HCT116 (cell line): ENCODE measurements around the gene GINS3. TPM values are rescaled to one million over a fixed set of nuclear protein-coding genes. Genes with fewer than 3 reads are reported as not detected.

Experiments used
- ATAC-seq: fragments of 200-7000 bp; cut with Tn5 transposase; 2 replicates; pipeline ENCODE4 v1.9.1; 2020; ENCODE audit warnings: mild to moderate bottlenecking, moderate library complexity
- BruUV-seq: library from RNA; stranded (reverse); fragments of 400-500 nt; replicated peaks from 2 replicates; lab custom pipeline; 2021; lab: Mats Ljungman, UMichigan
- CTCF ChIA-PET: fragments of 300-600 bp; sonication (Branson Sonifier 250); formaldehyde crosslinking; loops from one replicate; lab custom pipeline; 2021; ENCODE audit warnings: antibody characterized with exemption; lab: Charles Lee
- POLR2A ChIA-PET: fragments of 300-600, 350-600 bp; sonication (Branson Sonifier 250); formaldehyde crosslinking; loops from one replicate; lab custom pipeline; 2021; ENCODE audit warnings: antibody characterized with exemption; lab: Charles Lee
- RAD21 ChIA-PET, 2 experiments: fragments of 300-600 bp; sonication (Branson Sonifier 250); formaldehyde crosslinking; loops; one replicate each; lab custom pipeline; 2023; ENCODE audit warnings: low total read pairs in 2 of 2; ENCODE audit not compliant: uncharacterized antibody in 2 of 2, unreplicated experiment in 2 of 2, low non-redundant PET in 1 of 2; lab: Charles Lee
- DNase-seq: peaks from one replicate; pipeline ENCODE4 v3.0.0-alpha.2; 2010; ENCODE audit warnings: low read depth, low spot score
- H2AFZ ChIP-seq: fragments of 200-600 bp; shearing (Covaris generic), sonication (generic); 2 replicates; pipeline ENCODE4 v1.6.1; 2017; ENCODE audit warnings: low read depth, mixed run types, mixed read lengths, antibody characterized with exemption, low read length; ENCODE audit not compliant: poor library complexity, severe bottlenecking
- H3K27ac ChIP-seq: 2 replicates; pipeline ENCODE4 v1.5.1; 2012; ENCODE audit warnings: low read depth, low read length
- H3K27me3 ChIP-seq: fragments of 200-600 bp; sonication (generic); 2 replicates; pipeline ENCODE4 v1.6.1; 2016; ENCODE audit warnings: mixed run types, low read length, mixed read lengths; ENCODE audit not compliant: insufficient read depth
- H3K36me3 ChIP-seq, 2 experiments: fragments of 200-500 bp in 1 of 2; fragments of 200-600 bp in 1 of 2; sonication (Bioruptor generic) in 1 of 2; sonication (generic) in 1 of 2; 2 replicates each; pipeline versions ENCODE4 v1.5.1 to v1.6.1; 2014 to 2016; ENCODE audit warnings: low read length in 2 of 2, inconsistent platforms in 1 of 2, mixed read lengths in 1 of 2, mixed run types in 1 of 2; ENCODE audit not compliant: insufficient read depth in 2 of 2, control insufficient read depth in 1 of 2
- H3K4me1 ChIP-seq, 2 experiments: fragments of 200-600 bp in 1 of 2; sonication (generic) in 1 of 2; 2 replicates each; pipeline versions ENCODE4 v1.5.1 to v1.6.1; 2012 to 2017; ENCODE audit warnings: low read length in 2 of 2, inconsistent platforms in 1 of 2, mild to moderate bottlenecking in 1 of 2, mixed read lengths in 1 of 2, mixed run types in 1 of 2, moderate library complexity in 1 of 2; ENCODE audit not compliant: insufficient read depth in 2 of 2, control insufficient read depth in 1 of 2
- H3K4me2 ChIP-seq: fragments of 200-600 bp; sonication (generic); 2 replicates; pipeline ENCODE4 v1.6.1; 2017; ENCODE audit warnings: mixed run types, low read length, mixed read lengths
- H3K4me3 ChIP-seq, 2 experiments: fragments of 200-600 bp in 1 of 2; sonication (generic) in 1 of 2; replicated peaks in 1 of 2; 2 replicates each; pipeline ENCODE4 v1.5.1; 2011 to 2016; ENCODE audit warnings: low read length in 2 of 2, control low read depth in 1 of 2, low read depth in 1 of 2, mild to moderate bottlenecking in 1 of 2, mixed read lengths in 1 of 2, mixed run types in 1 of 2
- H3K79me2 ChIP-seq: fragments of 200-600 bp; sonication (generic); 2 replicates; pipeline ENCODE4 v1.6.1; 2017; ENCODE audit warnings: mild to moderate bottlenecking, mixed run types, low read length, moderate library complexity, mixed read lengths; ENCODE audit not compliant: insufficient read depth
- H3K9ac ChIP-seq: fragments of 200-600 bp; sonication (generic); 2 replicates; pipeline ENCODE4 v1.6.1; 2016; ENCODE audit warnings: low read length, mixed read lengths
- H3K9me2 ChIP-seq: fragments of 200-600 bp; sonication (generic), shearing (Covaris generic); 2 replicates; pipeline ENCODE4 v1.6.1; 2017; ENCODE audit warnings: mixed run types, mild to moderate bottlenecking, moderate library complexity; ENCODE audit not compliant: insufficient read depth
- H3K9me3 ChIP-seq, 2 experiments: fragments of 200-500 bp in 1 of 2; fragments of 200-600 bp in 1 of 2; sonication (Bioruptor generic) in 1 of 2; sonication (generic) in 1 of 2; 2 replicates each; pipeline ENCODE4 v1.6.1; 2014 to 2017; ENCODE audit warnings: low read length in 2 of 2, mixed read lengths in 2 of 2, inconsistent platforms in 1 of 2, low read depth in 1 of 2, mild to moderate bottlenecking in 1 of 2, mixed run types in 1 of 2, moderate library complexity in 1 of 2; ENCODE audit not compliant: control insufficient read depth in 1 of 2, insufficient read depth in 1 of 2
- H4K20me1 ChIP-seq: fragments of 200-600 bp; sonication (generic), shearing (Covaris generic); 2 replicates; pipeline ENCODE4 v1.6.1; 2017; ENCODE audit warnings: mixed run types, mild to moderate bottlenecking, moderate library complexity; ENCODE audit not compliant: insufficient read depth
- ATF3 ChIP-seq: IDR thresholded peaks from 2 replicates; pipeline ENCODE4 v1.6.1; 2012
- CEBPB ChIP-seq: IDR thresholded peaks from 2 replicates; pipeline ENCODE4 v1.6.1; 2012; ENCODE audit warnings: low read depth
- EGR1 ChIP-seq: IDR thresholded peaks from 2 replicates; pipeline ENCODE4 v1.6.1; 2012; ENCODE audit warnings: low read depth
- ELF1 ChIP-seq: IDR thresholded peaks from 2 replicates; pipeline ENCODE4 v1.6.1; 2012; ENCODE audit warnings: low read depth, borderline replicate concordance
- EZH2 ChIP-seq: fragments of 200-600 bp; sonication (generic); IDR thresholded peaks from 2 replicates; pipeline ENCODE4 v1.6.1; 2017; ENCODE audit warnings: antibody characterized with exemption, mixed run types
- EZH2phosphoT487 ChIP-seq: fragments of 200-600 bp; IDR thresholded peaks from 2 replicates; pipeline ENCODE4 v1.6.1; 2018; ENCODE audit warnings: antibody characterized with exemption, borderline replicate concordance
- FOSL1 ChIP-seq: IDR thresholded peaks from 2 replicates; pipeline ENCODE4 v1.6.1; 2012; ENCODE audit warnings: low read depth
- MAX ChIP-seq: IDR thresholded peaks from 2 replicates; pipeline ENCODE4 v1.6.1; 2012
- POLR2A ChIP-seq: IDR thresholded peaks from 2 replicates; pipeline ENCODE4 v1.7.0; 2011; ENCODE audit warnings: borderline replicate concordance; ENCODE audit not compliant: insufficient read depth, insufficient read length; ENCODE audit errors: extremely low read depth
- RAD21 ChIP-seq: IDR thresholded peaks from 2 replicates; pipeline ENCODE4 v1.6.1; 2012; ENCODE audit warnings: low read depth, mild to moderate bottlenecking
- REST ChIP-seq: IDR thresholded peaks from 2 replicates; pipeline ENCODE4 v1.6.1; 2012; ENCODE audit warnings: low read depth
- SIN3A ChIP-seq: IDR thresholded peaks from 2 replicates; pipeline ENCODE4 v1.6.1; 2012; ENCODE audit warnings: low read depth
- SRF ChIP-seq: IDR thresholded peaks from 2 replicates; pipeline ENCODE4 v1.6.1; 2012; ENCODE audit warnings: low read depth
- TCF7L2 ChIP-seq: IDR thresholded peaks from 2 replicates; pipeline ENCODE4 v1.7.0; 2011; ENCODE audit warnings: borderline replicate concordance, inconsistent platforms; ENCODE audit not compliant: insufficient read depth, insufficient read length; ENCODE audit errors: extremely low read depth
- ZBTB33 ChIP-seq: IDR thresholded peaks from 2 replicates; pipeline ENCODE4 v1.6.1; 2011; ENCODE audit warnings: mild to moderate bottlenecking, low read length, moderate library complexity; ENCODE audit not compliant: insufficient replicate concordance; ENCODE audit errors: extremely low read depth
- intact Hi-C: fragments of 100-400 bp; cut with micrococcal nuclease; formaldehyde crosslinking; loops from 2 replicates; pipeline ENCODE4 v1.10.0; 2022
- total RNA-seq: library from RNA; stranded (reverse); gene quantifications from one replicate; pipeline ENCODE4 v1.2.1, GENCODE V29; 2021; ENCODE audit not compliant: unreplicated experiment

The GINS3 gene
- total RNA-seq, 1 experiment from 2014 or later: 12.1 TPM

- ChIA-PET RAD21 (no interaction called here), CTCF (no interaction called here)
- H2AFZ ChIP-seq: no peak overlapping the region
Measured at GRCh38 chr16:58425245-58425644, 33.0 kb downstream of the GINS3 start.

More at GRCh38 chr16:58425245-58425644, 33.0 kb downstream of the GINS3 start:
- Histone ChIP-seq H3K79me2 (no peaks in the 10 kb centered on the region), H3K36me3 (no peaks in the 10 kb centered on the region), H3K4me2 (no peak overlapping the region), H3K9me2 (no peaks in the 10 kb centered on the region), H4K20me1 (no peaks in the 10 kb centered on the region), H3K4me3 (no peak overlapping the region), H3K27ac (no peak overlapping the region), H3K9ac (no peak overlapping the region), H3K9me3 (no peaks in the 10 kb centered on the region), H3K4me1 (no peaks in the 10 kb centered on the region), H3K27me3 (peaks cover 5% of the 10 kb centered on the region; the same call in 1 of the 2 replicates)
- no peak for ATAC-seq
- BruUV-seq: no TSS peak
- no peak for DNase-seq
- no peak for TF ChIP-seq RAD21
- no peak for TF ChIP-seq MAX
- no peak for TF ChIP-seq ATF3
- no peak for TF ChIP-seq FOSL1
- no peak for TF ChIP-seq SIN3A
- TF ChIP-seq EGR1: no peak
- no peak for TF ChIP-seq CEBPB
- TF ChIP-seq POLR2A: no peak
- TF ChIP-seq TCF7L2: no peak
- no peak for TF ChIP-seq ZBTB33
- TF ChIP-seq SRF: no peak
- TF ChIP-seq EZH2phosphoT487: no peak
- TF ChIP-seq REST: no peak
- no peak for TF ChIP-seq ELF1
- no peak for TF ChIP-seq EZH2
- POLR2A ChIA-PET: no interaction called here
- intact Hi-C loops: no loop called here
